K562 (cell line): ENCODE measurements around the gene OR9A4. TPM values are rescaled to one million over a fixed set of nuclear protein-coding genes. Genes with fewer than 3 reads are reported as not detected.

Experiments used
- ATAC-seq: fragments of 200-7000 bp; cut with Tn5 transposase; 3 replicates; pipeline ENCODE4 v1.9.1; 2020; ENCODE audit warnings: moderate library complexity
- BruUV-seq: library from RNA; stranded (reverse); fragments of 400-500 nt; replicated peaks from 2 replicates; lab custom pipeline; 2021; lab: Mats Ljungman, UMichigan
- CTCF ChIA-PET: fragments of 300-600 bp; formaldehyde crosslinking; extraction: SDS; loops from one replicate; lab custom pipeline; 2021; ENCODE audit warnings: low intra/inter-chr PET ratio; lab: Yijun Ruan, JAX
- POLR2A ChIA-PET: fragments of 300-600, 350-650 bp; sonication (Branson Sonifier 250); formaldehyde crosslinking; extraction: SDS; loops from one replicate; lab custom pipeline; 2021; ENCODE audit warnings: antibody characterized with exemption, inconsistent platforms; lab: Yijun Ruan, JAX
- DNase-seq, 4 experiments: peaks; one replicate each; pipeline versions ENCODE4 v3.0.0 to v3.0.0-alpha.2; 2011 to 2018; ENCODE audit warnings: low spot score in 3 of 4, mixed read lengths in 3 of 4; ENCODE audit errors: extremely low read depth in 1 of 4
- FAIRE-seq: peaks from 2 replicates; lab custom pipeline; 2011; peaks lifted over from hg19 to GRCh38; lab: Jason Lieb, UNC
- H2AFZ ChIP-seq: 2 replicates; pipeline ENCODE4 v1.6.0; 2011; ENCODE audit warnings: low read depth, low read length, control low read depth, inconsistent platforms
- H3K27ac ChIP-seq: fragments of 200-600 bp; 3 replicates; pipeline ENCODE4 v1.8.0; 2011; ENCODE audit warnings: low read depth, mild to moderate bottlenecking, control low read depth, inconsistent platforms, low read length, moderate library complexity, mixed read lengths; ENCODE audit errors: extremely low read depth
- H3K27me3 ChIP-seq, 2 experiments: fragments of 300-600 bp in 1 of 2; 2 replicates in 1 of 2; 3 replicates in 1 of 2; pipeline versions ENCODE4 v1.6.0 to v1.8.0; 2011; ENCODE audit warnings: inconsistent platforms in 2 of 2, low read length in 2 of 2, mild to moderate bottlenecking in 1 of 2, mixed read lengths in 1 of 2, moderate library complexity in 1 of 2; ENCODE audit not compliant: control insufficient read depth in 2 of 2, insufficient read depth in 2 of 2
- H3K36me3 ChIP-seq: fragments of 300-600 bp; 3 replicates; pipeline ENCODE4 v1.8.0; 2011; ENCODE audit warnings: mild to moderate bottlenecking, low read length, inconsistent platforms; ENCODE audit not compliant: control insufficient read depth, insufficient read depth
- H3K4me1 ChIP-seq, 2 experiments: fragments of 200-600 bp in 1 of 2; replicated peaks in 1 of 2; 2 replicates in 1 of 2; 3 replicates in 1 of 2; pipeline versions ENCODE4 v1.5.1 to v1.8.0; 2011; ENCODE audit warnings: inconsistent platforms in 2 of 2, low read length in 2 of 2, mild to moderate bottlenecking in 1 of 2, mixed read lengths in 1 of 2, moderate library complexity in 1 of 2; ENCODE audit not compliant: control insufficient read depth in 2 of 2, insufficient read depth in 2 of 2
- H3K4me2 ChIP-seq: 2 replicates; pipeline ENCODE4 v1.6.1; 2011; ENCODE audit warnings: low read length, control low read depth, inconsistent platforms, mixed read lengths; ENCODE audit not compliant: insufficient read depth
- H3K4me3 ChIP-seq: fragments of 200-600 bp; sonication (generic), shearing (Covaris generic); 2 replicates; pipeline ENCODE4 v1.5.1; 2016; ENCODE audit warnings: control low read depth, inconsistent platforms
- H3K79me2 ChIP-seq: fragments of 200-600 bp; 3 replicates; pipeline ENCODE4 v1.8.0; 2011; ENCODE audit warnings: low read length, inconsistent platforms; ENCODE audit not compliant: control insufficient read depth, insufficient read depth
- H3K9ac ChIP-seq, 2 experiments: 2 replicates each; pipeline versions ENCODE4 v1.6.0 to v1.6.1; 2011; ENCODE audit warnings: low read depth in 2 of 2, low read length in 2 of 2, control low read depth in 1 of 2, inconsistent platforms in 1 of 2, mild to moderate bottlenecking in 1 of 2, mixed read lengths in 1 of 2; ENCODE audit not compliant: insufficient read depth in 1 of 2
- H3K9me1 ChIP-seq: one replicate; pipeline ENCODE4 v1.6.0; 2011; ENCODE audit warnings: inconsistent platforms, mild to moderate bottlenecking, low read length, moderate library complexity; ENCODE audit not compliant: control insufficient read depth, insufficient read depth
- H3K9me3 ChIP-seq: replicated peaks from 2 replicates; pipeline ENCODE4 v1.5.1; 2011; ENCODE audit warnings: low read depth, low read length, inconsistent platforms; ENCODE audit not compliant: control insufficient read depth, insufficient read depth
- H4K20me1 ChIP-seq: replicated peaks from 2 replicates; pipeline ENCODE4 v1.6.1; 2011; ENCODE audit warnings: low read length, inconsistent platforms, mixed read lengths; ENCODE audit not compliant: control insufficient read depth, insufficient read depth
- ARID1B ChIP-seq: fragments of 450-650 bp; IDR thresholded peaks from 2 replicates; pipeline ENCODE4 v1.6.1; 2016; ENCODE audit warnings: antibody characterized with exemption, mild to moderate bottlenecking, inconsistent platforms
- CHCHD3 ChIP-seq: fragments of 250-450 bp; sonication (Bioruptor Pico); IDR thresholded peaks from 2 replicates; pipeline ENCODE4 v2.1.2; 2022; ENCODE audit warnings: mild to moderate bottlenecking
- ELF2 ChIP-seq: fragments of 250-450 bp; sonication (Bioruptor Pico); IDR thresholded peaks from 2 replicates; pipeline ENCODE4 v1.5.0; 2021; ENCODE audit warnings: mild to moderate bottlenecking
- FOXA3 ChIP-seq, 2 experiments: fragments of 450-650 bp in 1 of 2; sonication (generic) in 1 of 2; formaldehyde crosslinking; IDR thresholded peaks in 1 of 2; conservative IDR thresholded peaks in 1 of 2; 2 replicates each; pipeline versions ENCODE4 v1.4.0 to v1.8.0; 2020 to 2022; ENCODE audit warnings: mild to moderate bottlenecking in 2 of 2, missing genetic modification reagents in 1 of 2
- FOXJ3 ChIP-seq: sonication (generic); formaldehyde crosslinking; IDR thresholded peaks from 2 replicates; pipeline ENCODE4 v1.4.0; 2020; ENCODE audit warnings: mild to moderate bottlenecking, missing genetic modification reagents
- RB1 ChIP-seq: fragments of 450-650 bp; IDR thresholded peaks from 2 replicates; pipeline ENCODE4 v1.6.1; 2017; ENCODE audit warnings: low read depth, mild to moderate bottlenecking
- SPI1 ChIP-seq: IDR thresholded peaks from 2 replicates; pipeline ENCODE4 v1.6.1; 2011; ENCODE audit warnings: low read depth, low read length, control low read depth, borderline replicate concordance
- ZC3H8 ChIP-seq: fragments of 450-650 bp; IDR thresholded peaks from 2 replicates; pipeline ENCODE4 v1.6.1; 2017
- WGBS: fragments of 100-300 bp; shearing (Covaris generic); methylation state at CpG from one replicate; pipeline ENCODE4 v1.1.6; 2016; ENCODE audit warnings: low coverage, mixed read lengths; ENCODE audit not compliant: insufficient coverage; ENCODE audit errors: missing lambda C conversion rate; 5-methylcytosine and 5-hydroxymethylcytosine counted together
- in situ Hi-C: fragments of 300-500 bp; cut with MboI; formaldehyde crosslinking; loops from 4 replicates; pipeline ENCODE4 v1.15.0; 2018; ENCODE audit warnings: inconsistent platforms, mixed read lengths
- intact Hi-C: fragments of 100-400 bp; cut with micrococcal nuclease; formaldehyde crosslinking; loops from 2 replicates; pipeline ENCODE4 v1.14.2; 2022
- polyA plus RNA-seq, 8 experiments: library from polyadenylated mRNA; depleted of rRNA in 4 of 8; stranded (reverse) in 5 of 8; unstranded in 3 of 8; fragments of >200 nt; fragmentation: Nextera tagmentation in 2 of 8; fragmentation: Illumina TruSeq in 1 of 8; extraction: Ambion mirVana in 2 of 8; extraction: Trizol in 1 of 8; gene quantifications; 2 replicates each; pipeline versions ENCODE4 v1.2.1 to v1.2.3, GENCODE V29; 2011 to 2014; ENCODE audit warnings: inconsistent platforms in 1 of 8, missing spikeins in 1 of 8
- total RNA-seq, 7 experiments: library from RNA; depleted of rRNA in 6 of 7; stranded (reverse); fragments of >200 nt in 6 of 7; fragmentation: Illumina TruSeq in 2 of 7; extraction: Trizol in 2 of 7; gene quantifications; 2 replicates each; pipeline versions ENCODE4 v1.2.1 to v1.2.3, GENCODE V29; 2011 to 2021; ENCODE audit warnings: low replicate concordance in 1 of 7

OR9A4 gene
- total and polyA plus RNA-seq, 9 of the 15 experiments (the other 6 are each of a cell fraction or from before 2014, with no cell fraction given), result not detected

GRCh38 chr7:141915565-141915964 lies 634 bp upstream of the OR9A4 start:
- Histone ChIP-seq H3K4me3 (no peak overlapping the region), H3K9me3 (no peaks in the 10 kb centered on the region), H3K27ac (no peak overlapping the region), H2AFZ (no peak overlapping the region), H3K27me3 (no peaks in the 10 kb centered on the region), H3K9ac (no peak overlapping the region), H3K4me1 (no peaks in the 10 kb centered on the region), H3K4me2 (no peak overlapping the region), H4K20me1 (no peaks in the 10 kb centered on the region), H3K79me2 (no peaks in the 10 kb centered on the region), H3K36me3 (no peaks in the 10 kb centered on the region), H3K9me1 (no peaks in the 10 kb centered on the region)
- no TSS peak for BruUV-seq
- intact Hi-C loops (no loop called here), in situ Hi-C loops (no loop called here)
- ATAC-seq, result no peak
- 0% methylated on average over 2 of the region's 2 CpGs for WGBS
- TF ChIP-seq ARID1B (no peak), SPI1 (peak; percentile 50; the same call in 1 of the 2 replicates)
- CTCF ChIA-PET, result no interaction called here
- FAIRE-seq, result no peak
- POLR2A ChIA-PET, result no interaction called here
- no peak for DNase-seq

- Histone ChIP-seq H3K27ac (no peak overlapping the region), H3K9me3 (no peaks in the 10 kb centered on the region), H4K20me1 (no peaks in the 10 kb centered on the region), H3K36me3 (no peaks in the 10 kb centered on the region), H2AFZ (no peak overlapping the region), H3K4me1 (no peaks in the 10 kb centered on the region), H3K4me2 (no peak overlapping the region), H3K9ac (no peak overlapping the region), H3K27me3 (no peaks in the 10 kb centered on the region), H3K9me1 (no peaks in the 10 kb centered on the region), H3K4me3 (no peak overlapping the region), H3K79me2 (no peaks in the 10 kb centered on the region)
- no TSS peak for BruUV-seq
- 0% methylated on average over 1 of the region's 1 CpG for WGBS
- TF ChIP-seq CHCHD3 (CRISPR knock-in tag) (no peak), RB1 (no peak), FOXA3 (CRISPR knock-in tag; conservative IDR thresholded peaks at IDR 0.05 in 1 of 2, IDR thresholded peaks at IDR 0.05 in 1 of 2) (no peak), FOXJ3 (CRISPR knock-in tag) (no peak), ZC3H8 (no peak), ELF2 (CRISPR knock-in tag) (no peak)
- in situ Hi-C loops, result no loop called here
- intact Hi-C loops, result no loop called here
- DNase-seq, result no peak
- ChIA-PET CTCF (no interaction called here), POLR2A (no interaction called here)
- ATAC-seq, result no peak
- no peak for FAIRE-seq
Observed at GRCh38 chr7:141920281-141920680, 4.1 kb downstream of the OR9A4 start.
